VCaP (cell line): ENCODE data around the gene SLITRK6.
"Not testable (repeated sequence)": the region's sequence is repeated elsewhere in the genome, so short reads cannot be mapped to it uniquely, and the experiment has no call there.

Experiments used
- H3K27ac ChIP-seq: fragments of 450-650 bp; 2 replicates; pipeline ENCODE4 v1.5.1; 2017
- TF ChIP-seq, protein P1 (sequence below): fragments of 450-650 bp; conservative IDR thresholded peaks from 2 replicates; pipeline ENCODE4 v1.5.1; 2017; ENCODE audit warnings: mild to moderate bottlenecking, moderate library complexity

SLITRK6 gene

DNA sequence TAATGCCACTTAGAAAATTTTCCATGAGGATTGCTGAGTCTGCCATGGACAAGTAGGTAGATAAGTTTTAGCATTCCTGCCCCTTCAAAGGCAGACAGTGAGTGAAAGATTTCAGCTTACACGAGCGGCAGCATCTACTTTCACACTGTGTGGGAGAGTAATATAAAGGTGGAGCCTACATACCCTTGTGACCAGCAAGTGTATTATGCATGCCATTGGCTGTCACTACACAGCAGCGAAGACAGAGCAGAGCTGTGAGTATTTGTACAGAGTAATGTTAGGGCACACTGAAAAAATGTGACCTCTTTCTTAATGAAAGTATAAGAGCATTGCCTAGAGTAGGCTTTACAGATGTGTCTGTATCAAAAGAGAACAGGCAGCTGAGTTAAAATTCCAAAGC lies 14.0 kb downstream of the SLITRK6 start:
- TF ChIP-seq, protein P1, sequence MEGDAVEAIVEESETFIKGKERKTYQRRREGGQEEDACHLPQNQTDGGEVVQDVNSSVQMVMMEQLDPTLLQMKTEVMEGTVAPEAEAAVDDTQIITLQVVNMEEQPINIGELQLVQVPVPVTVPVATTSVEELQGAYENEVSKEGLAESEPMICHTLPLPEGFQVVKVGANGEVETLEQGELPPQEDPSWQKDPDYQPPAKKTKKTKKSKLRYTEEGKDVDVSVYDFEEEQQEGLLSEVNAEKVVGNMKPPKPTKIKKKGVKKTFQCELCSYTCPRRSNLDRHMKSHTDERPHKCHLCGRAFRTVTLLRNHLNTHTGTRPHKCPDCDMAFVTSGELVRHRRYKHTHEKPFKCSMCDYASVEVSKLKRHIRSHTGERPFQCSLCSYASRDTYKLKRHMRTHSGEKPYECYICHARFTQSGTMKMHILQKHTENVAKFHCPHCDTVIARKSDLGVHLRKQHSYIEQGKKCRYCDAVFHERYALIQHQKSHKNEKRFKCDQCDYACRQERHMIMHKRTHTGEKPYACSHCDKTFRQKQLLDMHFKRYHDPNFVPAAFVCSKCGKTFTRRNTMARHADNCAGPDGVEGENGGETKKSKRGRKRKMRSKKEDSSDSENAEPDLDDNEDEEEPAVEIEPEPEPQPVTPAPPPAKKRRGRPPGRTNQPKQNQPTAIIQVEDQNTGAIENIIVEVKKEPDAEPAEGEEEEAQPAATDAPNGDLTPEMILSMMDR, result no peak

DNA sequence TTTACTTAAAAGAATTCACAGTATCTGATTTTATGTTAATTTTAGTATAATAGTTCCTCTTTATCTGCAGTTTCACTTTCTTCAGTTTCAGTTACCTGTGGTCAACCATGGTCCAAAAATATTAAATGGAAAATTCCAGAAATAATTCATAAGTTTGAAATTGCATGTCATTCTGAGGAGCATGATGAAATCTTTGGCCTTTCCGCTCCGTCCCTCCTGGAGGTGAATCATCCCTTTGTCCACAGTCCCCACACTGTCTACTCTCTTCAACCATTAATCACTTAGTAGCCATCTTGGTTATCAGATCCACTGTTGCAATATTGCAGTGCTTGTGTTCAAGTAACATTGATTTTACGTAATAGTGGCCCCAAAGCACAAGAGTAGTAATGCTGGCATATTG lies 26.9 kb downstream of the SLITRK6 start:
- TF ChIP-seq, protein P1, result no peak
- H3K27ac ChIP-seq, result no peak overlapping the region

More for the DNA sequence above, 14.0 kb downstream of the SLITRK6 start:
- H3K27ac ChIP-seq, result no peak overlapping the region

DNA sequence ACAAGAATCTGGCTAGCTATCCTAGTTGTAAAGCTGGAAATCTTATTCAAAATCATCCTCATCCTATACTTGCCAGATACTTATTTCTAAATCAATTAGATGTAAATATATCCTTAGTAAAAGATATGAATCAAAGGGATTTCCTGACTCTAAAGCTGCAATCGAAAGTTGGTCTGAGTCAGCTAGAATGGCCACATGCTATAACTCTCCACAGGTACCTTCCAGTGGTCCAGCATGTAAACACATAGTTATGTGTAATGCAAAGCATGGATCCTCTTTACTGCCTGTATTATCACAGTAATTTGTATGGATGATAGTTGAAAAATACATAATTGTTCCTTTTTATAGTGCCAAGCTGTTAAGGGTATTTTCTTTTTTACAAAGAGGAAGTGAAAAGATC lies 27.4 kb downstream of the SLITRK6 start:
- TF ChIP-seq, protein P1, result no peak
- no peak overlapping the region for H3K27ac ChIP-seq

DNA sequence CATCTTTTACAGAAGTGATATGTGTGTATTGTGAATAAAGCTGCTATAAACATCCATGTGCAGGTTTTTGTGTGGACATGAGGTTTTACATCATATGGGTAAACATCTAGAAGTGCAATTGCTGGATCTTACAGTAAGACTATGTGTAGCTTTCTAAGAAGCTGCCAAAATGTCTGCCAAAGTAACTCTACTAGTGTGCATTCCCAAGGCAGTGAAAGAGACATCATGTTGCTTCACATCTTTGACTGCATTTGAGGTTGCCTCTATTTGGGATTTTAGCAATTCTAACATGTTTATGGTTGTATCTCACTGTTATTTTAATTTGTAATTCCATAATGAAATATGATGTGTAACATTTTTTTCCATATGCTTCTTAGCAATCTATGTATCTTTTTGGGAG lies 30.3 kb downstream of the SLITRK6 start:
- no peak overlapping the region for H3K27ac ChIP-seq

DNA sequence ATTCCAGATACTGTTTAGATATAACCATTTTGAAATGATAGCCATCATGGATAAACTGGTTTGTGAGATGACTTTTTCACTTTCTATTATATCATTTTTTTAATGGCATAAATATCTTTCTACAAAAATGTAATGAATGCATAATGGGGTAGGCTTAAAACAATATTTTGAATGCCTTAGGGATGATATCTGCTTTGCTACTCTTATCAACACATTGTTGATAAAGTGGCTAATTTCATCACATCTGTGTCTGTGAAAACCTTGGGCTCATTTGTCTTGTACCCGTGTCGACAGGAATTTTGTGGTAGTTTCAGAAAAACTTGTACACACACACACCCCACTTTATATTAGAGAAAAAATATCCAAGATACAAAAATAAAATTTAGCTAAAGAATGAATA lies 44.1 kb downstream of the SLITRK6 start:
- H3K27ac ChIP-seq, result no peak overlapping the region
- TF ChIP-seq, protein P1, result no peak

More for the DNA sequence above, 30.3 kb downstream of the SLITRK6 start:
- TF ChIP-seq, protein P1, result no peak

DNA sequence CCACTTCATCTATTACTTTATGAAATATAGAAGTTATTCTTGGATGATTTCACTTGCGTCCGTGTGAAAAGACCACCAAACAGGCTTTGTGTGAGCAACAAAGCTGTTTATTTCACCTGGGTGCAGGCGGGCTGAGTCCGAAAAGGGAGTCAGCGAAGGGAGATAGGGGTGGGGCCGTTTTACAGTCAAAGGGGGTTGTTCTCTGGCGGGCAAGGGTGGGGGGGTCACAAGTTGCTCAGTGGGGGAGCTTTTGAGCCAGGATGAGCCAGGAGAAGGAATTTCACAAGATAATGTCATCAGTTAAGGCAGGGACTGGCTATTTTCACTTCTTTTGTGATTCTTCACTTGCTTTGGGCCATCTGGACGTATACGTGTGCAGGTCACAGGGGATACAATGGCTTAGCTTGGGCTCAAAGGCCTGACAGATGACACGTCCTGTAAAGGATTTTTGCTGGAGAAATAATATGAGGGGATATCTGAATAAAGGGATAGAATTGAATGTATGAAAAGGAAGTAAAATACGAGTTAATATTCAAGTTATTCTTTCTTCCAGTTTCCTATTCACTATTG lies 55.9 kb downstream of the SLITRK6 start:
- H3K27ac ChIP-seq, result not testable (repeated sequence)
